Upper lobe of left lung (tissue), 4 donors: ENCODE measurements around the gene GGTLC3.
"Not testable (repeated sequence)": the region's sequence is repeated elsewhere in the genome, so short reads cannot be mapped to it uniquely, and the experiment has no call there.

Experiments used
- CTCF ChIP-seq, 6 experiments: fragments of 450-650 bp in 4 of 6; fragments of 200-600 bp in 2 of 6; sonication (generic) in 2 of 6; IDR thresholded peaks; one replicate each; pipeline ENCODE4 v1.5.1; 2016 to 2019; ENCODE audit warnings: antibody characterized with exemption in 6 of 6
- POLR2A ChIP-seq, 4 donors: fragments of 450-650 bp; IDR thresholded peaks; one replicate each; pipeline ENCODE4 v1.5.1; 2016 to 2017; ENCODE audit warnings: antibody characterized with exemption in 4 of 4, mild to moderate bottlenecking in 2 of 4

GRCh38 chr22:18534315-18534714 is 16.4 kb upstream of the GGTLC3 start:
- TF ChIP-seq CTCF, POLR2A (IDR thresholded peaks at IDR 0.05): not testable (repeated sequence)
